HG03108 (cell line): ENCODE measurements around the gene MRPL4.
"Not testable (repeated sequence)": the region's sequence is repeated elsewhere in the genome, so short reads cannot be mapped to it uniquely, and the experiment has no call there.

Experiments used
- ATAC-seq: cut with Tn5 transposase; IDR thresholded peaks from one replicate; pipeline ENCODE4 v1.9.1; 2021; ENCODE audit warnings: moderate library complexity; ENCODE audit not compliant: unreplicated experiment

MRPL4 gene

GRCh38 chr19:10228920-10229319, 23.1 kb upstream of the MRPL4 start:
- ATAC-seq, result no peak

GRCh38 chr19:10230173-10230860, 21.7 kb upstream of the MRPL4 start:
- no peak for ATAC-seq

- ATAC-seq, result peak; percentile 38
Observed at GRCh38 chr19:10230861-10231611, 21.0 kb upstream of the MRPL4 start, which contains the start of gene S1PR2. Gene S1PR2 (minus strand): TSS chr19:10231331. CDS start chr19:10224905, 6,426 bp downstream.

- no peak for ATAC-seq
Observed at GRCh38 chr19:10231612-10232228, 20.3 kb upstream of the MRPL4 start.

GRCh38 chr19:10233946-10234345, 18.1 kb upstream of the MRPL4 start:
- no peak for ATAC-seq

- ATAC-seq, result no peak
Observed at GRCh38 chr19:10235003-10235402, 17.0 kb upstream of the MRPL4 start.

- ATAC-seq, result not testable (repeated sequence)
Observed at GRCh38 chr19:10235409-10235808, 16.6 kb upstream of the MRPL4 start.

- ATAC-seq, result no peak
Observed at GRCh38 chr19:10237702-10238101, 14.3 kb upstream of the MRPL4 start.

- ATAC-seq, result no peak
Observed at GRCh38 chr19:10238172-10238783, 13.7 kb upstream of the MRPL4 start.

- ATAC-seq, result not testable (repeated sequence)
Observed at GRCh38 chr19:10241826-10242449, 10.1 kb upstream of the MRPL4 start.

- no peak for ATAC-seq
Observed at GRCh38 chr19:10243606-10244005, 8.4 kb upstream of the MRPL4 start.

GRCh38 chr19:10245189-10245939, 6.7 kb upstream of the MRPL4 start:
- ATAC-seq, result no peak

- ATAC-seq, result no peak
Observed at GRCh38 chr19:10246511-10246910, 5.5 kb upstream of the MRPL4 start.

- no peak for ATAC-seq
Observed at GRCh38 chr19:10252707-10253106, 693 bp downstream of the MRPL4 start.

- ATAC-seq, result no peak
Observed at GRCh38 chr19:10254244-10254643, 2.2 kb downstream of the MRPL4 start.

- ATAC-seq, result no peak
Observed at GRCh38 chr19:10255358-10255757, 3.3 kb downstream of the MRPL4 start.

GRCh38 chr19:10256551-10256950, 4.5 kb downstream of the MRPL4 start:
- no peak for ATAC-seq

GRCh38 chr19:10256970-10257615, 5.1 kb downstream of the MRPL4 start:
- ATAC-seq, result no peak

GRCh38 chr19:10258080-10258710, 6.2 kb downstream of the MRPL4 start:
- ATAC-seq, result no peak
